ENCODE data around the gene KRTAP19-5. TPM values are rescaled to one million over a fixed set of nuclear protein-coding genes. Genes with fewer than 3 reads are reported as not detected.

The KRTAP19-5 gene
- total and polyA plus RNA-seq, 4 donors = not detected

DNA sequence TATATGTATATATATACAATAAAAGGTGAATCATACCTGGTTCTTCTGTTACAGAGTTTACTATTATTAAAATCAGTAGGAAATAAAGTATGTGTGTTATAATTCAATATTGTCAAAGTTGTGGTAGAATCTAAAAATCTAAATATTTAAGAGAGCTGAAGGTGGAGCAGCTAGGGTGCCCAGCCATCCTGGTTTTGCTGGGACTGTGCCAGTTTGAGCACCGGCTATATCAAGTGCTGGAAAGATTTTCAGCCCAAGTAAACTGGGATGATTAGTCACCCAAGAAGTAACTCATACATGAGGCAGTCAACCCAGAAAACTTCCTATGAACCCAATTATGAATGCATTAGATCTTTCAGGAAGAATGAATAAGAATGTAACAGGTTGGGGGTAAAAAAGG is 16.9 kb upstream of the KRTAP19-5 start:
- WGBS = 65% methylated on average over 1 of the region's 1 CpG

More for the DNA sequence above, 16.9 kb upstream of the KRTAP19-5 start:
- Histone ChIP-seq H3K9me3 (ENCODE audit: control insufficient read depth in 4 of 4, low read length in 3 of 4) (no peaks in the 10 kb centered on the region), H3K27me3 (ENCODE audit: control insufficient read depth in 4 of 4, insufficient read depth in 4 of 4, low read length in 3 of 4) (no peaks in the 10 kb centered on the region), H3K36me3 (ENCODE audit: control insufficient read depth in 4 of 4, insufficient read depth in 3 of 4, low read depth in 1 of 4, low read length in 3 of 4) (peaks cover 0 to 2% (median 0%) of the 10 kb centered on the region in 4 donors), H3K4me3 (ENCODE audit: low read depth in 1 of 3, low read length in 3 of 3) (no peak overlapping the region), H3K4me1 (ENCODE audit: control insufficient read depth in 4 of 4, insufficient read depth in 4 of 4, low read length in 3 of 4) (no peaks in the 10 kb centered on the region), H3K27ac (ENCODE audit: low read depth in 1 of 2, low read length in 2 of 2) (no peak overlapping the region), H3K9ac (ENCODE audit: low read depth in 1 of 2, low read length in 2 of 2) (no peak overlapping the region)
- DNase-seq (ENCODE audit: low spot score) = no peak
- TF ChIP-seq RAD21 (IDR thresholded peaks at IDR 0.05) (no peak), GABPA (IDR thresholded peaks at IDR 0.05 in 1 of 2, conservative IDR thresholded peaks at IDR 0.05 in 1 of 2) (no peak), NR2F2 (IDR thresholded peaks at IDR 0.05) (no peak), YY1 (IDR thresholded peaks at IDR 0.05) (no peak), JUND (IDR thresholded peaks at IDR 0.05) (no peak), TAF1 (conservative IDR thresholded peaks at IDR 0.05) (no peak), FOXA2 (IDR thresholded peaks at IDR 0.05) (no peak), HNF4A (conservative IDR thresholded peaks at IDR 0.05) (no peak), SP1 (IDR thresholded peaks at IDR 0.05) (no peak), HNF4G (IDR thresholded peaks at IDR 0.05) (no peak), ATF3 (IDR thresholded peaks at IDR 0.05) (no peak), EGR1 (IDR thresholded peaks at IDR 0.05; ENCODE audit: low read depth in 2 of 2) (no peak), FOXA1 (IDR thresholded peaks at IDR 0.05) (no peak), RXRA (IDR thresholded peaks at IDR 0.05) (no peak), CTCF (IDR thresholded peaks at IDR 0.05; ENCODE audit: low read depth, low read length, missing input control) (no peak)
- TF ChIP-seq, protein P1, sequence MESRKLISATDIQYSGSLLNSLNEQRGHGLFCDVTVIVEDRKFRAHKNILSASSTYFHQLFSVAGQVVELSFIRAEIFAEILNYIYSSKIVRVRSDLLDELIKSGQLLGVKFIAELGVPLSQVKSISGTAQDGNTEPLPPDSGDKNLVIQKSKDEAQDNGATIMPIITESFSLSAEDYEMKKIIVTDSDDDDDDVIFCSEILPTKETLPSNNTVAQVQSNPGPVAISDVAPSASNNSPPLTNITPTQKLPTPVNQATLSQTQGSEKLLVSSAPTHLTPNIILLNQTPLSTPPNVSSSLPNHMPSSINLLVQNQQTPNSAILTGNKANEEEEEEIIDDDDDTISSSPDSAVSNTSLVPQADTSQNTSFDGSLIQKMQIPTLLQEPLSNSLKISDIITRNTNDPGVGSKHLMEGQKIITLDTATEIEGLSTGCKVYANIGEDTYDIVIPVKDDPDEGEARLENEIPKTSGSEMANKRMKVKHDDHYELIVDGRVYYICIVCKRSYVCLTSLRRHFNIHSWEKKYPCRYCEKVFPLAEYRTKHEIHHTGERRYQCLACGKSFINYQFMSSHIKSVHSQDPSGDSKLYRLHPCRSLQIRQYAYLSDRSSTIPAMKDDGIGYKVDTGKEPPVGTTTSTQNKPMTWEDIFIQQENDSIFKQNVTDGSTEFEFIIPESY (IDR thresholded peaks at IDR 0.05) = no peak
- TF ChIP-seq, protein P2, sequence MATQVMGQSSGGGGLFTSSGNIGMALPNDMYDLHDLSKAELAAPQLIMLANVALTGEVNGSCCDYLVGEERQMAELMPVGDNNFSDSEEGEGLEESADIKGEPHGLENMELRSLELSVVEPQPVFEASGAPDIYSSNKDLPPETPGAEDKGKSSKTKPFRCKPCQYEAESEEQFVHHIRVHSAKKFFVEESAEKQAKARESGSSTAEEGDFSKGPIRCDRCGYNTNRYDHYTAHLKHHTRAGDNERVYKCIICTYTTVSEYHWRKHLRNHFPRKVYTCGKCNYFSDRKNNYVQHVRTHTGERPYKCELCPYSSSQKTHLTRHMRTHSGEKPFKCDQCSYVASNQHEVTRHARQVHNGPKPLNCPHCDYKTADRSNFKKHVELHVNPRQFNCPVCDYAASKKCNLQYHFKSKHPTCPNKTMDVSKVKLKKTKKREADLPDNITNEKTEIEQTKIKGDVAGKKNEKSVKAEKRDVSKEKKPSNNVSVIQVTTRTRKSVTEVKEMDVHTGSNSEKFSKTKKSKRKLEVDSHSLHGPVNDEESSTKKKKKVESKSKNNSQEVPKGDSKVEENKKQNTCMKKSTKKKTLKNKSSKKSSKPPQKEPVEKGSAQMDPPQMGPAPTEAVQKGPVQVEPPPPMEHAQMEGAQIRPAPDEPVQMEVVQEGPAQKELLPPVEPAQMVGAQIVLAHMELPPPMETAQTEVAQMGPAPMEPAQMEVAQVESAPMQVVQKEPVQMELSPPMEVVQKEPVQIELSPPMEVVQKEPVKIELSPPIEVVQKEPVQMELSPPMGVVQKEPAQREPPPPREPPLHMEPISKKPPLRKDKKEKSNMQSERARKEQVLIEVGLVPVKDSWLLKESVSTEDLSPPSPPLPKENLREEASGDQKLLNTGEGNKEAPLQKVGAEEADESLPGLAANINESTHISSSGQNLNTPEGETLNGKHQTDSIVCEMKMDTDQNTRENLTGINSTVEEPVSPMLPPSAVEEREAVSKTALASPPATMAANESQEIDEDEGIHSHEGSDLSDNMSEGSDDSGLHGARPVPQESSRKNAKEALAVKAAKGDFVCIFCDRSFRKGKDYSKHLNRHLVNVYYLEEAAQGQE (IDR thresholded peaks at IDR 0.05) = no peak
- TF ChIP-seq, protein P3, sequence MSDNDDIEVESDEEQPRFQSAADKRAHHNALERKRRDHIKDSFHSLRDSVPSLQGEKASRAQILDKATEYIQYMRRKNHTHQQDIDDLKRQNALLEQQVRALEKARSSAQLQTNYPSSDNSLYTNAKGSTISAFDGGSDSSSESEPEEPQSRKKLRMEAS (IDR thresholded peaks at IDR 0.05) = no peak
